Endodermal cell (in vitro differentiated cells): ENCODE results near the gene VCAM1. TPM values are rescaled to one million over a fixed set of nuclear protein-coding genes. Genes with fewer than 3 reads are reported as not detected.

ENCODE experiments used
- DNase-seq: peaks from one replicate; pipeline ENCODE4 v3.0.0-alpha.2; 2017
- H3K27ac ChIP-seq: 2 replicates; pipeline ENCODE4 v1.5.1; 2013; ENCODE audit warnings: mild to moderate bottlenecking, low read depth, low read length, moderate library complexity
- H3K27me3 ChIP-seq: 2 replicates; pipeline ENCODE4 v1.6.1; 2013; ENCODE audit warnings: mild to moderate bottlenecking, low read length, moderate library complexity; ENCODE audit not compliant: insufficient read depth, control insufficient read depth, poor library complexity, severe bottlenecking
- H3K36me3 ChIP-seq: 2 replicates; pipeline ENCODE4 v1.7.0; 2013; ENCODE audit warnings: mild to moderate bottlenecking, low read length, moderate library complexity; ENCODE audit not compliant: control insufficient read depth, insufficient read depth
- H3K4me1 ChIP-seq: one replicate; pipeline ENCODE4 v1.7.0; 2013; ENCODE audit warnings: low read length; ENCODE audit not compliant: control insufficient read depth, insufficient read depth
- H3K4me3 ChIP-seq: 2 replicates; pipeline ENCODE4 v1.5.1; 2013; ENCODE audit warnings: mild to moderate bottlenecking, low read length, moderate library complexity
- H3K9ac ChIP-seq: 2 replicates; pipeline ENCODE4 v1.6.1; 2013; ENCODE audit warnings: mild to moderate bottlenecking, low read length, moderate library complexity; ENCODE audit not compliant: poor library complexity, severe bottlenecking; ENCODE audit errors: extremely low read depth
- H3K9me3 ChIP-seq: 2 replicates; pipeline ENCODE4 v1.6.1; 2013; ENCODE audit warnings: mild to moderate bottlenecking, low read length, moderate library complexity; ENCODE audit not compliant: control insufficient read depth
- H3K27ac Mint-ChIP-seq: 2 replicates; pipeline ENCODE4 v1.8.0; 2020; ENCODE audit warnings: mixed read lengths
- H3K27me3 Mint-ChIP-seq: 2 replicates; pipeline ENCODE4 v1.8.0; 2021; ENCODE audit warnings: mild to moderate bottlenecking, mixed read lengths; ENCODE audit not compliant: insufficient read depth
- H3K36me3 Mint-ChIP-seq: 2 replicates; pipeline ENCODE4 v1.8.0; 2020; ENCODE audit warnings: low read depth, mixed read lengths
- H3K4me1 Mint-ChIP-seq: 2 replicates; pipeline ENCODE4 v1.8.0; 2020; ENCODE audit warnings: mixed read lengths
- H3K4me3 Mint-ChIP-seq: 2 replicates; pipeline ENCODE4 v1.8.0; 2020; ENCODE audit warnings: mild to moderate bottlenecking, moderate library complexity, mixed read lengths
- H3K9me3 Mint-ChIP-seq: 2 replicates; pipeline ENCODE4 v1.8.0; 2020; ENCODE audit warnings: mild to moderate bottlenecking, mixed read lengths
- CTCF ChIP-seq: fragments of 200-600 bp; sonication (generic); conservative IDR thresholded peaks from 2 replicates; pipeline ENCODE4 v1.5.0; 2021; ENCODE audit warnings: antibody characterized with exemption, mild to moderate bottlenecking
- WGBS, 2 experiments: methylation state at CpG; one replicate each; pipeline versions ENCODE4 v1.1.5 to v1.1.7; 2013; ENCODE audit warnings: missing lambda C conversion rate in 2 of 2, mixed read lengths in 1 of 2; ENCODE audit not compliant: insufficient coverage in 1 of 2, insufficient read length in 1 of 2; 5-methylcytosine and 5-hydroxymethylcytosine counted together
- total RNA-seq, 2 donors: library from RNA; stranded (reverse); fragmentation: NEBNext Ultra II Directional in 1 of 2; extraction: Animal tissue kit (Norgen Biotek cat#: 25700) in 1 of 2; gene quantifications; 2 replicates in 1 of 2; 3 replicates in 1 of 2; pipeline ENCODE4 v1.2.1, GENCODE V29; 2021

The VCAM1 gene
- total RNA-seq, 2 donors from 2014 or later = 1.4 to 1.7 TPM

GRCh38 chr1:100735244-100735643 is 15.7 kb downstream of the VCAM1 start:
- H3K4me1 ChIP-seq = no peaks in the 10 kb centered on the region
- H3K9ac ChIP-seq = no peak overlapping the region
- no peak for TF ChIP-seq CTCF
- 83 to 96% methylated on average over 1 to 3 of the region's 3 CpGs for WGBS, 2 experiments
- H3K36me3 Mint-ChIP-seq = no peaks in the 10 kb centered on the region
- H3K27me3 Mint-ChIP-seq = no peaks in the 10 kb centered on the region
- H3K9me3 ChIP-seq = peaks cover 7% of the 10 kb centered on the region
- peak overlapping the region; percentile 7 for H3K4me3 ChIP-seq
- DNase-seq = no peak
- no peak overlapping the region for H3K27ac ChIP-seq
- no peak overlapping the region for H3K4me3 Mint-ChIP-seq
- H3K36me3 ChIP-seq = peaks cover 44% of the 10 kb centered on the region
- H3K4me1 Mint-ChIP-seq = peaks cover 27% of the 10 kb centered on the region
- no peaks in the 10 kb centered on the region for H3K9me3 Mint-ChIP-seq
- H3K27me3 ChIP-seq = no peaks in the 10 kb centered on the region
- H3K27ac Mint-ChIP-seq = no peak overlapping the region

- 87% methylated on average over 1 of the region's 1 CpG; no CpG with 5 or more reads in 1 of the 2 experiments for WGBS, 2 experiments
- H3K9me3 Mint-ChIP-seq = no peaks in the 10 kb centered on the region
- H3K27ac ChIP-seq = no peak overlapping the region
Observed at GRCh38 chr1:100736324-100736723, 16.8 kb downstream of the VCAM1 start.

GRCh38 chr1:100736746-100737145 is 17.2 kb downstream of the VCAM1 start:
- no peak for TF ChIP-seq CTCF

More at GRCh38 chr1:100736324-100736723, 16.8 kb downstream of the VCAM1 start:
- no peak overlapping the region for H3K4me3 Mint-ChIP-seq
- no peak overlapping the region for H3K9ac ChIP-seq
- H3K36me3 Mint-ChIP-seq = no peaks in the 10 kb centered on the region
- no peaks in the 10 kb centered on the region for H3K4me1 ChIP-seq
- no peak for DNase-seq
- H3K4me3 ChIP-seq = no peak overlapping the region
- H3K9me3 ChIP-seq = peaks cover 7% of the 10 kb centered on the region
- no peaks in the 10 kb centered on the region for H3K27me3 Mint-ChIP-seq
- H3K36me3 ChIP-seq = peaks cover 39% of the 10 kb centered on the region
- no peaks in the 10 kb centered on the region for H3K27me3 ChIP-seq
- no peak overlapping the region for H3K27ac Mint-ChIP-seq
- no peak for TF ChIP-seq CTCF
- H3K4me1 Mint-ChIP-seq = peaks cover 27% of the 10 kb centered on the region

More at GRCh38 chr1:100736746-100737145, 17.2 kb downstream of the VCAM1 start:
- WGBS, 2 experiments = 70 to 93% methylated on average over 1 of the region's 1 CpG
- no peak overlapping the region for H3K9ac ChIP-seq
- peaks cover 7% of the 10 kb centered on the region for H3K9me3 ChIP-seq
- no peak overlapping the region for H3K27ac ChIP-seq
- DNase-seq = no peak
- H3K4me1 ChIP-seq = no peaks in the 10 kb centered on the region
- no peak overlapping the region for H3K4me3 ChIP-seq
- peaks cover 37% of the 10 kb centered on the region for H3K36me3 ChIP-seq
- H3K4me3 Mint-ChIP-seq = no peak overlapping the region
- peaks cover 27% of the 10 kb centered on the region for H3K4me1 Mint-ChIP-seq
- H3K27me3 ChIP-seq = no peaks in the 10 kb centered on the region
- no peaks in the 10 kb centered on the region for H3K36me3 Mint-ChIP-seq
- no peaks in the 10 kb centered on the region for H3K27me3 Mint-ChIP-seq
- no peaks in the 10 kb centered on the region for H3K9me3 Mint-ChIP-seq
- no peak overlapping the region for H3K27ac Mint-ChIP-seq
